Lower leg skin (tissue), 3 donors: ENCODE results near the gene PADI4.

Experiments used
- POLR2A ChIP-seq, 2 donors: fragments of 450-650 bp; IDR thresholded peaks; one replicate each; pipeline ENCODE4 v1.6.1; 2016 to 2017; ENCODE audit warnings: antibody characterized with exemption in 2 of 2, mild to moderate bottlenecking in 1 of 2, moderate library complexity in 1 of 2
- TF ChIP-seq, protein P1 (sequence below), 3 donors: fragments of 450-650 bp; IDR thresholded peaks; one replicate each; pipeline ENCODE4 v1.5.1; 2016; ENCODE audit warnings: antibody characterized with exemption in 3 of 3, mild to moderate bottlenecking in 3 of 3, moderate library complexity in 2 of 3

DNA sequence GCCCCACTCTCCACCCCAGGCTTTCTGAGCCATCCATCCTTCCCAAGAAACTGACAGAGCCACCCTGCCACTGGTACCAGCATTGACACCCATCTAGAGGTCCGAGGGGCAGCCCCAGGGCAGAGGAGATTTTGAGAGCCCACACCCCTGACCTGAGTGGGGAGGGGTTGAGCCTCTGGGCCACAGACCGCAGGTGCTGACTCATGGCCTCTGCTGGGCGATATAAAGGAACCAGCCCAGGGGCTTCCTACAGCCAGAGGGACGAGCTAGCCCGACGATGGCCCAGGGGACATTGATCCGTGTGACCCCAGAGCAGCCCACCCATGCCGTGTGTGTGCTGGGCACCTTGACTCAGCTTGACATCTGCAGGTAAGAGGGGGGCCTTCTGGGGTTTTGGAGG is at the start of gene PADI4:
- TF ChIP-seq, protein P1, sequence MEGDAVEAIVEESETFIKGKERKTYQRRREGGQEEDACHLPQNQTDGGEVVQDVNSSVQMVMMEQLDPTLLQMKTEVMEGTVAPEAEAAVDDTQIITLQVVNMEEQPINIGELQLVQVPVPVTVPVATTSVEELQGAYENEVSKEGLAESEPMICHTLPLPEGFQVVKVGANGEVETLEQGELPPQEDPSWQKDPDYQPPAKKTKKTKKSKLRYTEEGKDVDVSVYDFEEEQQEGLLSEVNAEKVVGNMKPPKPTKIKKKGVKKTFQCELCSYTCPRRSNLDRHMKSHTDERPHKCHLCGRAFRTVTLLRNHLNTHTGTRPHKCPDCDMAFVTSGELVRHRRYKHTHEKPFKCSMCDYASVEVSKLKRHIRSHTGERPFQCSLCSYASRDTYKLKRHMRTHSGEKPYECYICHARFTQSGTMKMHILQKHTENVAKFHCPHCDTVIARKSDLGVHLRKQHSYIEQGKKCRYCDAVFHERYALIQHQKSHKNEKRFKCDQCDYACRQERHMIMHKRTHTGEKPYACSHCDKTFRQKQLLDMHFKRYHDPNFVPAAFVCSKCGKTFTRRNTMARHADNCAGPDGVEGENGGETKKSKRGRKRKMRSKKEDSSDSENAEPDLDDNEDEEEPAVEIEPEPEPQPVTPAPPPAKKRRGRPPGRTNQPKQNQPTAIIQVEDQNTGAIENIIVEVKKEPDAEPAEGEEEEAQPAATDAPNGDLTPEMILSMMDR (IDR thresholded peaks at IDR 0.05) = no peak
- no peak for TF ChIP-seq POLR2A (IDR thresholded peaks at IDR 0.05)
